Measurements from ENCODE around the gene TNFRSF1A.
"Not testable (repeated sequence)": the region's sequence is repeated elsewhere in the genome, so short reads cannot be mapped to it uniquely, and the experiment has no call there.

Gene TNFRSF1A

GRCh38 chr12:6355491-6356373, 13.9 kb upstream of the TNFRSF1A start:
- DNase-seq (ENCODE audit: low read depth), result no peak

- no peak for DNase-seq (ENCODE audit: low read depth)
Measured at GRCh38 chr12:6354495-6355393, 12.9 kb upstream of the TNFRSF1A start.

- no peak for DNase-seq (ENCODE audit: low read depth)
Measured at GRCh38 chr12:6352193-6353173, 10.6 kb upstream of the TNFRSF1A start.

- DNase-seq (ENCODE audit: low read depth), result no peak
Measured at GRCh38 chr12:6351622-6352021, 9.7 kb upstream of the TNFRSF1A start.

GRCh38 chr12:6347367-6348338, 5.8 kb upstream of the TNFRSF1A start:
- no peak for DNase-seq (ENCODE audit: low read depth)

GRCh38 chr12:6346942-6347341, 5.1 kb upstream of the TNFRSF1A start:
- DNase-seq (ENCODE audit: low read depth), result no peak

GRCh38 chr12:6346235-6346832, 4.5 kb upstream of the TNFRSF1A start:
- no peak for DNase-seq (ENCODE audit: low read depth)

- DNase-seq (ENCODE audit: low read depth), result peak; percentile 75
Measured at GRCh38 chr12:6345319-6346091, 3.6 kb upstream of the TNFRSF1A start.

- DNase-seq (ENCODE audit: low read depth), result not testable (repeated sequence)
Measured at GRCh38 chr12:6344101-6344660, 2.3 kb upstream of the TNFRSF1A start.

GRCh38 chr12:6343518-6343917, 1.6 kb upstream of the TNFRSF1A start:
- DNase-seq (ENCODE audit: low read depth), result no peak

GRCh38 chr12:6342140-6342889, 439 bp upstream of the TNFRSF1A start:
- DNase-seq (ENCODE audit: low read depth), result no peak

- no peak for DNase-seq (ENCODE audit: low read depth)
Measured at GRCh38 chr12:6340745-6341416, 995 bp downstream of the TNFRSF1A start.

GRCh38 chr12:6340032-6340638, 1.7 kb downstream of the TNFRSF1A start:
- DNase-seq (ENCODE audit: low read depth), result no peak

GRCh38 chr12:6338955-6339354, 2.9 kb downstream of the TNFRSF1A start:
- DNase-seq (ENCODE audit: low read depth), result no peak

GRCh38 chr12:6338536-6338935, 3.3 kb downstream of the TNFRSF1A start:
- not testable (repeated sequence) for DNase-seq (ENCODE audit: low read depth)

GRCh38 chr12:6337958-6338433, 3.9 kb downstream of the TNFRSF1A start:
- no peak for DNase-seq (ENCODE audit: low read depth)

Data from fibroblast of the conjunctiva (primary cell).